Measurements from ENCODE around the gene SLX9.

Gene SLX9

DNA sequence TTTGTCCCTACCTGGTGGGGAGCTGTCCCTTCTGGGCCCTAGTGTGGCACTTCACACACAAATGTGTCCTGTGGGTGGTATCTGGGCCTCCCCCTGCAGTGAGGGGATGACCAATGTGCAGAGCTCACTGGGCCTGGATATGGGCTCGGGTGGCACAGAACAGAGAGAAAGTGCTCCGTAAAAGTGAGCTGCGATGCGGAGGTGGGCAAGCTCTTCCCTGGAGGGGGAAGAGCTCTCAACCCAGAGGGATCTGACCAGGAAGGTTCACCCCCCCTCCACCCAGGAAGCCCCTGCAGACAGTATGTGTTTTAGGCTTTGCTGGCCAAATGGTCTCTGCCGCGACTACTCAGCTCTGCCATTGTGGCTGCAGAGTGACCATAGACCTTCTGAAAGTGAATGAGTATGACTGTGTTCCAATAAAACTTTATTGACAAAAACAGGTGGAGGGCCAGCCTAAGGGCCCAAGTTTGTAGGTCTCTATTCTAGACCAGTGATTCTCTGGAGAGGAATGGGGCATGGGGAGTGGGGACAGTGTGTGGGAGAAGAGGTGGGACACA lies 10.5 kb upstream of the SLX9 start:
- DNase-seq (ENCODE audit: low read depth in 2 of 3, low spot score in 1 of 3): no peak

DNA sequence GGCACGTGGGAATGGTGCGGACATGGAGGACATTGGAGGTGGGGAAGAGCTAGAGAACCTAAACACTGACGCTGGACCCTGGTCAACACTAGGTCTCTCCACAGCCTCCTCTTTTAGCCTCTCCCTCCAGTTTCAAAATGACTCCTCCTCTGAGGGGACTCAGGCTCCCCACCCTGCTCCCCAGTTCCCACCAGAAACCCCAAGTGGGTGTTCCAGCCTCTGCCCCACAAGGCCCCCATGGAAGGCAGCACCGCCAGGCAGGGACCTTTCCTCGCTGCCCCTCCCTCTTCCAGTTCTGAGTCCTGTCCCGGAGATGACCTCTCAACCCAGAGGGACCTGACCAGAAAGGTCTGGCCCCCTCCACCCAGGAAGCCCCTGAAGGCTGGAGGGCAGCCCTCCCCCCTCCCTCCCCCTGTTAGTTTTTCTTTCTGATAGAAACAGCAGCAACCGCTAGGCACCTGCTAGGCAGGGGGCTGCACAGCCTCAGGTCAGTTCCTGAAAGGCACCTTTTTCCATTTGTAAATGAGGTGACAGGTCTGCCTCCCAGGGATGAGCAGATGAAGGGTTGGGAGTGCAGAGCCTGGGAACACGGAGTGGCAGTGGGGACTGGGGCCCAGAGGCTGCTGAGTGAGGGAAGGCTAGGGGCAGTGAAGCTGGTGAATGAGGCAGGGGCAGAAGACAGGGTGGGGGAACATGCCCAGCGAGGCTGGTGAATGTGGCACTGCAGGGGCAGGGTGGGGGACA lies 9.9 kb upstream of the SLX9 start:
- no peak for DNase-seq (ENCODE audit: low read depth in 2 of 3, low spot score in 1 of 3)

DNA sequence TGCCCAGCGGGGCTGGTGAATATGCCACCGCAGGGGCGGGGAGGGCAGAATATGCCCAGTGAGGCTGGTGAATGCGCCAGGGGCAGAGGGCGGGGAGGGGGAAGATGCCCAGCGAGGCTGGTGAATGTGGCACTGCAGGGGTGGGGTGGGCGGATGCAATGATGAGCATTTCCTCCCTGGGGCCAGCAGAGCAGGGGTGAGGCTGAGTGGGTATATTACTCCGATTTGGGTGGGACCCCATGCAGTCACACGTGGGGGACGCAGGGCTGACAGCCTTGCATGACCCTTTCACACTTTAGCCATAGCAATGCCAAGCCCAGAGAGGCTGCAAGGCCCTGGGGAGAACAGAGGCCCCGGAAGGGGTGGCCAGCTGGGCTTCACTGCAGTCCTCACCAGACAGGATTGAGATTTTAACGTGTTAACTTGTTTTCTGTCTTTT lies 9.3 kb upstream of the SLX9 start:
- DNase-seq (ENCODE audit: low read depth in 2 of 3, low spot score in 1 of 3): no peak

DNA sequence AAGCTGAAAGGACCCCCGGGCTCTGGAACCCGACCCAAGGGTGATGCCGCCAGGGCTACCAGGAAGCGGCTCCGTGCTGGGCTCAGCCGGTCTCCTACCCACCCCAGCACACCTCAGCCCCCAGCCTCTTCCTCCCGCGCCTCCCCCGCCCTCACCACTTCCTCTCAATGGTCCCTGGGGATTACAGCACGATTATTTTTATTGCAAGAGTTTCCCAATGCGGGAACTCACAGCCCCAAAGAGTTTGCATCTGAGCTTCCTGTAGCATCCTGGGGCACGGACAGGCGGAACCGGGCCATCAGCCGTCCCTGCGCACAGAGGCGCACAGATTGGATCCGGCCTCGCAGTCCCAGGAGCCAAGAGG lies 8.7 kb upstream of the SLX9 start:
- no peak for DNase-seq (ENCODE audit: low read depth in 2 of 3, low spot score in 1 of 3)

DNA sequence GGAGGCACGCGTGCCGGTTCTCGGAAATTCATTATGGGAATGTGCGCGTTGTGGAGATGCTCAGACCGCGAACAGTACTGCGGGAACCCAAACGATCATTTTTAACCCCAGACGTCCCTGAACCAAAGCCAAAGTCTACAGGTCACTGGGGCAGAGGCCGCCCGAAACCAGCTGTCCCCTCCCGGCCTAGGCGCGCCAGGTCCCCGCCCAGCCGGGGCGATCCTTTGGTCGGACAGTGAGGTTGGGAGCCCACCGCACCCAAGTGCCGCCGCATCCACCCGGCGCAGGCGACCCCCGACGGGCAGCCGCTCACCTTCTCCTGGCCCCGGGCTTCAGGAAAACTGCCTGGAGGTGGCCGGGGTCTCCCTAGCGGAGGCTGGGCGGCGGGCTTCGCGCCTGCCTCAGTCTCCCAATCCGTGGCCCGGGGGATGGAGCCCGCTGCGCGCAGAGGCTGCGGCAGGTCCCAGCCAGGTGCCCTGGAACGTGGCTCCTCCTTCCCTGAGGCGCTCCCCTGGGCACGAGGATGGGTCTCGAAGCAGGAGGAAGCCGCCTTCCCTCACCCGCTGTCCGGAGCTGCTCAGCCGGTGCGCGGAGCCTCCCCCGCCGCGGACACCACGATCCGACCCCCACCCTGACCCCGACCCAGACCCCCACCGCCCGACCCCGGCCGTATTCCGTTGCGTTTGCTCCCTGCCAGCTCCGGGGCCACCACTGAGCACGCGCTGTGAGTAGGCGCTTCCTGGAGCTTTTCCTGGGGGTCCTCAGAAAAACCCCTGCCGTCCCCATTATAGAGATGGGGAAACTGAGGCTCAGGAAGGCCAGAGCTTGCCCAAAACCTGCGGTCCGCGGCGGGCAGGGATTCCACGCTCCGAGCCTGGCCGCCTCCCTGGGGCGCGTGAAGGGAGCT lies 8.1 kb upstream of the SLX9 start:
- no peak for DNase-seq (ENCODE audit: low read depth in 2 of 3, low spot score in 1 of 3)

DNA sequence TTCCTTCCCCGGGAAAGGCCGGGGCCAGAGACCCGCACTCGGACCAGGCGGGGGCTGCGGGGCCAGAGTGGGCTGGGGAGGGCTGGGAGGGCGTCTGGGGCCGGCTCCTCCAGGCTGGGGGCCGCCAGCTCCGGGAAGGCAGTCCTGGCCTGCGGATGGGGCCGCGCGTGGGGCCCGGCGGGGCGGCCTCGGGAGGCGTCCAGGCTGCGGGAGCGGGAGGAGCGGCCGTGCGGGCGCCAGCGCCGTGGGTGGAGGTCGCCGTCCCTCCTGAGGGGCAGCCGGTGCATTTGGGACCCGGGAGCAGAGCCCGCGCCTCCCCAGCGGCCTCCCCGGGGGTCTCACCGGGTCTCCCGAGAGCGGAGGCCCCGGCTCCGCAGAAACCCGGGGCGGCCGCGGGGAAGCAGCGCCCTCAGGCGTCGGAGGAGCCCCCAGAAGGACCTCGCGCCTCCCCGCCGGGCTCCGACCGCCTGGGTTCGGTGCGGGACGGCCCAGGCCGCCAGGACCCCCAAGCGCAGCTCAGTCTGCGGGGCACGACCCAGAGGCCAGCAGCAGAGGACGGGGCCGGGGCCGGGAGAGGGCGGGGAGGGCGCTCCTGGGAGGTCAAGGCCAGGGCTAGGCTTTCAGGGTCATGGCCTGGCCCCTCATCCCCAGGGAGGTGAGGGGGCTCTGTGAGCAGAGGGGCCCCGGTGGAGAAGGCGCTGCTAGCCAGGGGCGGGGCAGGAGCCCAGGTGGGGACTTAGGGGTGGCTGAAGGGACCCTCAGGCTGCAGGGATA lies 7.2 kb upstream of the SLX9 start:
- no peak for DNase-seq (ENCODE audit: low read depth in 2 of 3, low spot score in 1 of 3)

DNA sequence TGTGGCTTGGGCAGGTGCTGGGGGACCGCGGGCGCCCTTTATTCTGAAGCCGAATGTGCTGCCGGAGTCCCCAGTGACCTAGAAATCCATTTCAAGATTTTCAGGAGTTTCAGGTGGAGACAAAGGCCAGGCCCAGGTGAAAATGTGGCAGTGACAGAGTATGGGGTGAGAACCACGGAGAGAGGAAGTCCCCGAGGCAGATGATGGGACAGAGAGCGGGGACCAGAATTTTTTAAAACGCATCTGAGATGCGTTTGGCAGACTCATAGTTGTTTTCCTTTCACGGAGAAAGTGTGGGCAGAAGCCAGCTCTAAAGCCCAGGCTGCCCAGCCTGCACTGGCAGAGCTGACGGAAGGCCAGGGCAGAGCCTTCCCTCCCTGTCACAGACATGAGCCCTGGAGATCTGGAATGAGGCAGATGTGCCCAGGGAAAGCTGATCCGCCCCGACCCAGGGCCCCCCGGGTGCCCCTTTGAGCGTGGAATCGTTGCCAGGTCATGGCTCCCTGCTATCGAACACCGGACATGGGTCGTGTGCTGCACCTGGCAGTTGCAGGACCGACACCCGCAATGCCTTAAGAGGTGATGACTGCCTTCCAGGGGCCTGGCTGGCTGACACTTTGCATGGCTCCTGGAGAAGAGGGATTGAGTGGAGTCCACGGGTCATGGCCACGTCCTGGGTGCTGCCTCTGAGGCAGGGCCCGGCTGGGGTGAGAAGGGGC lies 6.5 kb upstream of the SLX9 start:
- no peak for DNase-seq (ENCODE audit: low read depth in 2 of 3, low spot score in 1 of 3)

DNA sequence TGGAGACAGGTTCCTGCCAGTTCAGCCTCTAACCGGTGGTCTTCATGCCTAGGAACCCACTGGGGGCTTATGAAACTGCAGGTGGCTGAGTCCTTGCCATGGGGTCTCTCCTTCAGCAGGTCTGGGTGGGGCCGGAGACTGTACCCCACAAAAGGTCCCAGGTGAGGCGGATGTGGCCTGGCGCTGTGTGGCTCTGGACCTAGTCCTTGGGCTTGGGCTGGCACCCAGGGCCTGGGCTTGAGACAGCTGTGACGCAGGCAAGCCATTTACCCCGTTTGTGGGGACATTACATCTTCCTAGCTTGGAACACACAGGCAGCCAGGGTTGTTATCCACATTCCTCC lies 5.9 kb upstream of the SLX9 start:
- no peak for DNase-seq (ENCODE audit: low read depth in 2 of 3, low spot score in 1 of 3)

DNA sequence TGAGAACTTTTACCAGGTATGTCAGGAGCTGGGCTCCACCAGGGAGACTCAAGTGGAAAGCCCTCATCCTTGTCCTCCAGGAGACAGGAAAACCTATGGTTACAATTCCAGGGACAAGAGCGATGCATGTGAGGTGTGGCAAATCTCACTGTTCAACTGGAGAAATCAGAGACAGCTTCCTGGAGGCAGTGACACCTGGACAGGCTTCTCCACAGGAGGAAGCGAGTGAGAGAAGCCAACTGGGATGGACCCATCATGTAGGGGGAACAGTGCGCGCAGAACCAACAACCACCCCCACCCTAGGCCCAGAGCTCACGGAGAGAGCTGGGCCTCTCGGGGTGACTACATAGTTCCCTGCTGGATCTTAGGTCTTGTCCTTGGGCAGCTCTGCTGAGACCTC lies 5.6 kb upstream of the SLX9 start:
- DNase-seq (ENCODE audit: low read depth in 2 of 3, low spot score in 1 of 3): no peak

DNA sequence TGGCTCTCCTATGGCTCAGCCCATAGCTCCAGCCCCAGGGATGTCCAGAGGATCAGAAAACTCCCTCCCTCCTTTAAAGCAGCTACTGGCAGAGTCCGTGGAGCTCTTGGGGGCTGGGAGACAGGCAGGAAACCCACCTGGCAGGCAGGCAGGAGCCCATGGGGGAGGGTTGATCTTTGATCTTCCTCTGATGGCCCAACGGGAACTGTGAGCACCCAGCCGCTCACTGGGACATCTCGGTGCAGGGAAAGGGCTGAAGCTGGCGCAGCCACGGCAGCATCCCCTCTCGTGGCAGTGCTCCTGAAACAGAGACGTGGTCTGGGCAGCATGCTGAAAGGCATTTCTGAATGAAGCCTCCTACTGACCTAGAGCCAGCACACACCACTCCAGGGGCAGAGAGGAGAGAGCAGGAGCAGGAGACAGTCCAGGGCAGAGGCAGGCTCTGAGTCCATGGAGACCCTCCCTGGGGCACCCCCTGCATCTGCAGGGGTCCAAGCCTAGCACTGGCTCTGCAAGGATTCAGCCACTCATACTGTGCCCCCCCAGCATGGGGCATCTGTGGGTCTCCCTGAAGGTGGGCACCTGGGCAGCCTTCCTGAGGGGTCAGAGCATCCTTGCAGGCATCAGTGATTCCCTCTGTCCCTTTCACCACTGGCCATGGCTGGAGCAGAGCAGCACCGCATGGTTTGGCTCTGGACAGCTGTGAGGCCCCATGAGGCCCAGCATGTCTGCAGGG lies 4.9 kb upstream of the SLX9 start:
- DNase-seq (ENCODE audit: low read depth in 2 of 3, low spot score in 1 of 3): no peak

DNA sequence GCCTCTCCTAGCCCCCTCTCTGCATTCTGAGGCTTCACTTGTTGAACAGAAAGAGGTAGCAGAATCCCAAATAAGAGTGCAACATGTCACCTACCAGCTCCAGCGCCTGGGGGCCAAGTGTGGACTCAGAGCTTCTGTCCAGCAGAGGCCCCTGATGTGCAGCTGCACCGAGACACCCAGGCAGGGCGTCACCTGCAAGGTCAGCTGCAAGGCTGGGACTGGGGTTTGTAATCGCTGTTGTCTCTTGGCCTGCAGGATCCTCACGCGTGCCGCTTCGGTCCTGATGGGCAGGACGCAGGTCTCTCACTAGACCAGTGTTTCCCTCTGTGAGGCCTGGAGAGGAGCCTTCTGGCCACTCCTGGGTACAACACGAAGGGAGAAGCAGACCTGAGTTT lies 4.3 kb upstream of the SLX9 start:
- no peak for DNase-seq (ENCODE audit: low read depth in 2 of 3, low spot score in 1 of 3)

DNA sequence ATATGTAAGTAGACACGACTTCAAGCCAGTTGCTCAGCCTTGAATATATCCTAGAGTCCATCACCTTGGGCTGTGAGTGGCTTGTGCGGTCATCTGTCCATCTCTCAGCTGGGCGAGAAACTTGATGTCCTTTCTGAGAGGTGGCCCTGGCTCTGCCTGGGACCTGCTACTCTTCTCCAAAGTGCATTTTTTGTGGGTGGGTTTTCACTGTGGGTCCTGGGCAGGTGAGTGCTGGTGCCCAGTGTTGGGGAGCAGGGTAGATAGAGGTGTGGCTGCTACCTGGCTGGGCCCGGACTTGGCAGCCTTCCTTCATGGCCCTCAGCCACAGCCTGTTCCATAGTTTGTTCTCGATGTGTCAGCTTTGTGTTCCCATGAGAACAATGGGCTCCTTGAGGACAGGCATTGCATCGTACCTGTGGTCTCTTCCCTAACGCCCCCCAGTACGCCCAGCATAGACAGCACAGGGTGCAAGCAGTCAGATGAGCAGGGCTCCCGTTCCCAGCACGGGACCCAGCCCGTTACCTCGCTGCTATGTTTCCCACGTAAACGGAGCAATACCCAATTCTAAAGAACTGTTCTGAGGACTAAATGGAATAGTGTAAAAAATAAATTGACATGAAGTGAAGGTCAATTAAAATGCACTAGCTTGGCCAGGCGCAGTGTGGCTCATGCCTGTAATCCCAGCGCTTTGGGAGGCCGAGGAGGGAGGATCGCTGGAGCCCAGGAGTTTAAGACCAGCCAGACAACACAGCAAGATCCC lies 877 bp upstream of the SLX9 start:
- no peak for DNase-seq (ENCODE audit: low read depth in 2 of 3, low spot score in 1 of 3)

DNA sequence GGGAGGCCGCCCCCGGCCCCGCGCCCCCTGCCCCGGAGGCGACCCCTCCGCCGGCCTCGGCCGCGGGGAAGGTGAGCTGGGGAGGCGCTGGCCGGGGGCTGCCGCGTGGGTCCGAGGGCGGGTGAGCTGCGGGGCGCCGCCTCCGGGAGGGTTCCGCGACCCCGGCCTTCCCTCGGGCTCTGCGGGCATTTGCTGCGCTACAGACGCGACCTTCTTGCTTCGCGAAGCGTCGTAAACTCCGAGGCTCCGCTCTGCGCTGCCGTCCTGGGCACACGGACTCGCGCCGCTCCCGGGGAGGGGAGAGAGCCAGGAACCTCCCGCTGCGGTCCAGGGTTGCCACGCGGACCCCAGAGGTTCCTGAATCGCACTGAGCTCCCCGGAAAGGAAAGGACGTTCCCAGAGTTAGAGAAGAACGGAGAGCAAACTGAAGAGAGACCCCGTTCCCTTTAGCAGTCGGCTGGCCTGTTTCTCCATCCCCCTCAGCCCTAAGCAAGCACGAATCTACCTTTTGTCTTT lies 345 bp downstream of the SLX9 start:
- DNase-seq (ENCODE audit: low read depth in 2 of 3, low spot score in 1 of 3): no peak

DNA sequence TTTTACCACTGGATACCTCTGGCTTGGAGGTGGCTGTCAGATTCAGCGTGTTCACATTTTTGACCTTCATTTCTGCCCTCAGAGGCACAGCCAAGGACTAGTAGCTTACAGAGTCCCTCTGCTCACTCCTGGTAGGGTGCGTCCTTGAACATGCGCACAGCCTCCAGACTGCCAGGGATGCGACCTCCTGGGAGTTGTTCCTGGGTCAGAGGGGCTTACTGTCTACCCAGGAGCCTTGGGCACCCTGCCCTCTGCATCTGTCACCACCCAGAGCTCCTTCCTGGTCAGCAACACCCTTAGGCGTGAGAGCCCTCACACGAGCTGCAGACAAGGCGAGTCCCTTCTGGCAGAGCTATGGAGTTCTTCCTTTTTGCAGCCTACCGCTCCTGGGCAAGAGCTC lies 1.7 kb downstream of the SLX9 start:
- DNase-seq (ENCODE audit: low read depth in 2 of 3, low spot score in 1 of 3): no peak

DNA sequence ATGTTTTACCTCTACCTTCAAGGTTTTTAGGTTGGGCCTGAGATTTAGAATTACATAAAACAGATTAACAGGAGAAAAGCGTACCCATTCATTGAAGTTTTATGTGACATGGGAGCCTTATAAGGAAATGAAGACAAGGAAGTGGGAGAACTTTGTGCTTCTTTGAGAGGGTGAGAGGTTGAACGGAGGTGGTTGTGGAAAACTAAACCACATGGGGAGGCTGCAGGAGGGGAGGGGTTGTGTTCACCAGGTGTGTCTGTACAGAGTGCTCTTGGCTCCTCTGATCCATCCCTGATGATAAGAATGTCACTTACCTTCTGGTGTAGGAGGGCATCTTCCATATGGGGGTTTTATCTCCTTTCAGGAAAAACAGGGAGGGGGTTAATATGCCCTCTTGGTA lies 2.7 kb downstream of the SLX9 start:
- DNase-seq (ENCODE audit: low read depth in 2 of 3, low spot score in 1 of 3): no peak

DNA sequence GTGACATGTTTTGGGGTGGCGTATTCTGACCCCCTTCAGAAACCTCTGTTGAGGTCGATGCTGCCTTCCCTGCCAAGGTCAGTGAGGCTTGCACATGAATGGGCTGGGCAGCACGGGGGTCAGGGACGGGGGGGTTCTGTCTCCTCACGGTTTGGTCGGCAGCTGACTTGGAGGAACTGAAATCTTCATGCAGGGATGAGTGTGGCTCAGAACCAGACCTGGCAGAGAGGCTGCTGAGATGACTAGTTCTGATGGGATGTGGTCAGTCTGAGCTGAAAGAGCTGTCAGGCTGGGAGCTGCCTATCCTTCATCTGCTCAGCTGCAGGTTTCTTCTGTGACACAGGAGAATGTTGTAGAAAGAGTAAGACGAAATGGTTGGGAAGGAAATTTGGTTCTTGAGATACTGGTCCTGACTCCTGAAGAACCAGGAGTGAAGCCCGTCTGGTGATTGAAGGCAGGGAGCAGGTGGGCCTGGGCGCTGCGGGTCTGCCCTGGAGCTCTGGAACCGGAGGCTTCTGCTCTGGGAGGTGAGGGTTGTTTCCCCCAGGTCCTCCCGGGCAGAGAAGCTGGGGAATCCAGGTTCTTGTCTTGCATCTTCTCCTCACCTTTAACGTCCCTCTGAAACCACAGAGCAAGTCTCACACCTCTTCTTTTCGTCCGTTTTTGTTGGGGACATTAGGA lies 3.3 kb downstream of the SLX9 start:
- DNase-seq (ENCODE audit: low read depth in 2 of 3, low spot score in 1 of 3): no peak

DNA sequence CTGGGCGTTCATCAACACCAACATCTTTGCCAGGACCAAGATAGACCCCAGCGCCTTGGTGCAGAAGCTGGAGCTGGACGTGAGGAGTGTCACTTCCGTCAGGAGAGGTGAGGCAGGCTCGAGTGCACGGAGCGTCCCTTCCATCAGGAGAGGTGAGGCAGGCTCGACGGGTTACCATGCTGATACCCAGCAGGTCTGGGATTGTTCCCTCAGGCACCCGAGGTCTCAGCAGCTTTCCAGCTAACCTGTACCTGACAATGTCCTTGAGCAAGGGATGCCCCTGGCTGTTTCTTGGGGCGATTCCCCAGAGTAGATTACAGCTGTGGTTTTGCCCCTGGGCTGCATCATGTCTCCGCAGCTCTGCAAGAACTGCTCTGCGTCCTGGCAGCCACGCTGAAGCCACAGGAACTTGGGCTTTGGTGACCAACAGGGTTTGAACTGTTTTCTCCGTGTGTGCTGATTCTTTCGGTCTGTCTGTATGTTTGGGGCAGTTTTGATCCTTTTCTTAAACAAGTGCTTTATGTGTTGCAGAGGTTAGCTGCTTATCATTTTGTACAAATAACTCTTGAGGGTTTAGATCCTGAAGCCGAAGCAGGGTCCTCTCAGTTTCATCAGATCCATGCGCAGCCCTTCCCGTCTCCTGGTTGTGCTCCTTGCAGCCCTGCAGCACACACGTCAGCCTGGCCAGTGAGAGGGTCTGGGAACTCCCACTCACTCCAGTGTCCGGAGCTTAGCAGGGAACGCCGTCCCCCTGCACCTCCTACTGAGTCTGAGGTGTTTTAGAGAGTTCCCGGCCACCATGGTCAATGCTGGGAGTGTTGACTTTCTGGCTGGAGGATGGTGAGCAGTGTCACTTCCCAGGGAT lies 4.1 kb downstream of the SLX9 start:
- DNase-seq (ENCODE audit: low read depth in 2 of 3, low spot score in 1 of 3): no peak

DNA sequence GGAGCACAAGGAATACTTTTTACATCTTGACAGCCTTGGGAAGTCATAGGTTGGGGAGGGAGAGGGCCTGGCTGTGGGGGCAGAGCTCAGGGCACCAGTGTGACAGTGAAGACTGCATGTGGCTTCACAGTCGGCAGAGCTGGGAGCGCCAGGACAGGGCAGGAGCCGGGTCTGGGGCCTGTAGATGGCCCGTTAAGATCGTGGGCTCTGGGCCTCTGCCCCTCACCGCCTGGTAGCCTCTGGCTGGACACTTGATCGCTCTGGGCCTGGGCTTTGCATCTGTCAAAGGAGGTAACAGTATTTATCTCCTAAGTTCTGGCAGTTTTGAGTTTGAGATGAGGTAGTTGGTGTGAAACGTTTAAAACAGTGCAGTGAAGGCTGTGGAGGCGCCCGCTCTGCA lies 4.8 kb downstream of the SLX9 start:
- DNase-seq (ENCODE audit: low read depth in 2 of 3, low spot score in 1 of 3): no peak
